NCI-H187 (cell line): ENCODE measurements around the gene PROC.

Experiments
- DNase-seq, 2 experiments: peaks; one replicate each; lab custom pipeline; 2025; lab: John Stamatoyannopoulos, UW

Gene PROC

GRCh38 chr2:127456960-127457359 lies 38.7 kb downstream of the PROC start:
- no peak for DNase-seq

DNA sequence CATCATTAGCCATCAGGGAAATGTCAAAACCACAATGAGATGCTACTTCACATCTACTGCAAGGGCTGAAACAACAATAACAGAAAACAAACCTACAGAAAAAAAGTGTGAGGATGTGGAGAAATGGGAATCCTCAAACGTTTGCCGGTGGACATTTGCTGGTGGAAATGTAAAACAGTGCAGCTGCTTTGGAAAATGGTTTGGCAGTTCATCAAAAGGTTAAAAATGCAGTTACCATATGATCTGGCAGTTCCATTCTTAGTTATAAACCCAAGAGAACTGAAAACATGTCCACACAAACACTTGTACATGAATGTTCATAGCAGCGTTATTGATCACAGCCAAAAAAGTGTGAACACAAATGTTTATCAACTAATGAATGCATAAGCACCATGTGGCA lies 44.2 kb downstream of the PROC start:
- no peak for DNase-seq

- no peak for DNase-seq
Observed at GRCh38 chr2:127463155-127463991, 45.1 kb downstream of the PROC start.

DNA sequence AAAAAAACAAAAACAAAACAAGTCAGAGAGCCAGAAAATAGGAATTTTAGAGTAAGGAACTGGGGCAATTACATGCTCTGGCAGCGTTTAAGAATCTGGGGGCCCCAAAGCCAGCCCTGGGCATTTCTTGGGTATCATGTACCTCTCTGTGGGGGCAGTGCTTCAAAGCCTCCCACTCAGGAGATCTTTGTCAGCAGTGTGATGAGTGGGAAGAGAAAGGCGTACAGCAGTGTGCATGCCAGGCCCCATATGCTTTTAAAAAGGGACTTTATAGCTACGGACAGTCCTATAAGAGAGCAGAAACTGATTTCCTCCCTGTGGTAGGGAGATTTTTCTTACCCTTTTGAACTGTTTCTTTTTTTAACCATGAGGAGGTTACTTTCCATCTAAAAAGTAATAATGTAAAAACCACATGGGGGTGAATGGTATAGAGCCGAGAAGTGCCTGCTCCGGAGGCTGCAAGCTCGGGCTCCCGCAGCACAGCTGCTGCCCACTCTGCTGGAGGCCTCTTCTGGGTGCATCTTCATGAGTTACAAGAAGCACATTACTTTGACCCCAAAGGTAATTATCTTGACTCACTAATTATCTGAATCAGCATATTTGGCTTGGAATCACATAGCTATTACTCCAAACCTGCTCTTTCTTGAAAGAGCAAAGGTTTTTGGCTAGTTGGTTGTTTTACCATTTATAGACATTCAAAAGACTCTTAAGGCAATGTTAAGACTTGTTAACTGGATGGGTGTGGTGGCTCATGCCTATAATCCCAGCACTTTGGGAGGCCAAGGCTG lies 46.4 kb downstream of the PROC start:
- DNase-seq: no peak

DNA sequence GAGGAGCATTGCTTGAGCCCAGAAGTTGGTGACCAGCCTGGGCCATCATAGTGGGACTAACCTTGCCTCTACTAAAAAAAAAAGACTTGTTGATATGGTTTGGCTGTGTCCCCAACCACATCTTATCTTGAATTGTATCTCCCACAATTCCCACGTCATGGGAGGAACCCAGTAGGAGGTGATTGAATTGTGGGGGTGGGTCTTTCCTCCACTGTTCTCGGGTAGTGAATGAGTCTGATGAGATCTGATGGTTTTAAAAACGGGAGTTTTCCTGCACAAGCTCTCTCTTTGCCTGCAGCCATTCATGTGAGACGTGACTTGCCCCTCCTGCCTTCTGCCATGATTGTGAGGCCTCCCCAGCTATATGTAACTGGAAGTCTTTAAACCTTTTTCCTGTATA lies 47.0 kb downstream of the PROC start:
- DNase-seq: no peak

GRCh38 chr2:127469051-127469450 lies 50.8 kb downstream of the PROC start:
- no peak for DNase-seq

DNA sequence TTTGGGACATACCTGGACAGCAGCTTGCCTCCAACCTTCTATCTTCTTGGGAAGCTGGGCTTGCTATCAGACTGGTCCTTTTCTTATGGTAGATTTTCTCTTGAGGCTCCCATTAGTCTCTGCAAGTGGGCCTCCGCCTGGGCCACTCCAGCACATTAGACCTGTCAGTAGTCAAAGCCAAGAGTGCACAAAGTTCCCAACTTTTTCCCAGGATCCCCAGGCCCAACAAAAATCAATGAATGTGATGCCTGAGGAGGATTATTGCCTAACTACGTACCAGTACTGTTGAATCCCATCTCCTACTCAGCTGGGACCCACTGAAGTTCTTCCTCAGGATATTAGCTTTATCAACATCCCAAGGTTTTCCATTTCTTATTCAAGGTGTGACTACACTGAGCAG lies 51.7 kb downstream of the PROC start:
- no peak for DNase-seq

DNA sequence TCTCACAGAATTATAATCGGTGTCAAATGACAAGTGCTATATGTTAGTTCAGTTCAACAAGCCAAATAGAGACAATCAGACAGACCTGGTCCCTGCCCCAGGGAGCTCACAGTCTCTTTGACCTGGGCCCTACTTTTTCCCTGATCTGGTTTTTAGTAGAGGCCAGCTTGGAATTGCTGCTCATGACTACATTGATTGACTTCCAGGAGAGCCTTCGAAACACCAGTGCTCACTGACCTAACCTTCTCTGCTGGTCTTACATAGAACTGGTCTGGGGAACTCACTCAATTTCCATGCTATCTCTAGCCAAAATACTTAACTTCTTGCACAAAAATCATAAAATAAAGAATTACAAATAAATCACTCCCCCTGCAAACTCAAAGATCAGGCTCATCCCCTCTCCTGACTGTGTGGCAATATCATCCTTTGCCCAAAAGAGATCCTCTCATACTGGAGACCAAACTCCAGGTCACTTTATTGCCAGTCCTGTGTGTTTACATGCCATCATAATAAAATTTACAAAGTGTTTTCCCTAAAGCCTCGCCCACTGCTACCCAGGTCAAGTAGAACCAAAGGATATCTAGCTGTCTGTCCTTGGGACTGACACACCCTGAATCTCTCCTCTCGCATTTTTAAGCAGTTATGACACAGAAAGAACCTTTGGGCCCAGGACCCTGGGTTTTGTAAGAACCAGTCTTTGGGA lies 53.2 kb downstream of the PROC start:
- DNase-seq: no peak

GRCh38 chr2:127472268-127472667 lies 54.0 kb downstream of the PROC start:
- no peak for DNase-seq

GRCh38 chr2:127475788-127476187 lies 57.6 kb downstream of the PROC start:
- DNase-seq: no peak
